Measurements from ENCODE around the gene KRTAP5-5. TPM values are rescaled to one million over a fixed set of nuclear protein-coding genes. Genes with fewer than 3 reads are reported as not detected.

KRTAP5-5 gene
- total RNA-seq, 2 experiments from 2014 or later = not detected

GRCh38 chr11:1619449-1619848, 10.1 kb upstream of the KRTAP5-5 start:
- peaks cover 5% of the 10 kb centered on the region for H3K4me1 Mint-ChIP-seq
- H3K9me3 Mint-ChIP-seq (ENCODE audit: low read depth) = no peaks in the 10 kb centered on the region
- DNase-seq (no peak), ATAC-seq (peak; percentile 49)
- no peaks in the 10 kb centered on the region for H3K36me3 Mint-ChIP-seq
- CTCF ChIA-PET = interaction anchor here (0.6 to 1.3 kb wide), 4 partner anchors 9 to 45 kb away, joined by 3 to 5 read pairs (median 4); partner anchors contain the start of gene KRTAP5-5
- peaks cover 19% of the 10 kb centered on the region for H3K27me3 Mint-ChIP-seq
- H3K27ac Mint-ChIP-seq = no peak overlapping the region
- no peak overlapping the region for H3K4me3 Mint-ChIP-seq

- Mint-ChIP-seq H3K36me3 (no peaks in the 10 kb centered on the region), H3K4me3 (no peak within 1 kb of the TSS), H3K27me3 (peaks cover 5% of the 10 kb centered on the region), H3K27ac (no peak within 1 kb of the TSS), H3K9me3 (ENCODE audit: low read depth) (no peaks in the 10 kb centered on the region), H3K4me1 (peaks cover 5% of the 10 kb centered on the region)
- CTCF ChIA-PET = interaction anchor here (1.1 to 1.9 kb wide), 2 partner anchors 9 to 13 kb away, joined by 3 to 5 read pairs; no protein-coding TSS in a partner anchor
- DNase-seq (no peak), ATAC-seq (no peak)
Measured at GRCh38 chr11:1622086-1622485, 7.5 kb upstream of the KRTAP5-5 start, which contains the start of gene KRTAP5-4. TSS of gene KRTAP5-4 (minus strand) at chr11:1622138. CDS start at chr11:1622093, 45 bp downstream.

DNA sequence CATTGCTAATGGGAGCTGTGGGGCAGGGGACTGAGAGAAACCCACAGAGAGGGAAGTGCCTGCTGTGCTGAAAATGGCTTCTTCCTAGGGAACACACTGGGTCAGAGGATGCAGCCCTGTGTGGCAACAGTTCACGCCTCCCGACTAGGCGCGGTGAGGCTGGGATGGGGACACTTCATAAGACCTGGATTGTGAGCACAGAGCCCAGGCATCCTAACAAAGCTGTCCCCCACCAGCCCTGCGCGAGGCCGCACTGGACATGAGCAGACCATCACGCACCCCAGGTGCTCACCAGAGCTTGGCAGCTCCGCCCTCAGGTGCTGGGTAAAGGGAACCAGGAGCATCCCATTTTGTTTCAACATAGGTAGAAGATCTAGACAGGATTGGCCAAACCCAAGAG, 5.9 kb upstream of the KRTAP5-5 start:
- DNase-seq (no peak), ATAC-seq (no peak)
- Mint-ChIP-seq H3K27me3 (peaks cover 10% of the 10 kb centered on the region), H3K36me3 (no peaks in the 10 kb centered on the region), H3K9me3 (ENCODE audit: low read depth) (no peaks in the 10 kb centered on the region), H3K27ac (no peak overlapping the region), H3K4me3 (no peak overlapping the region), H3K4me1 (peaks cover 5% of the 10 kb centered on the region)
- CTCF ChIA-PET = interaction anchor here (1.0 kb wide), 1 partner anchor 28 kb away, joined by 4 read pairs; no protein-coding TSS in a partner anchor

DNA sequence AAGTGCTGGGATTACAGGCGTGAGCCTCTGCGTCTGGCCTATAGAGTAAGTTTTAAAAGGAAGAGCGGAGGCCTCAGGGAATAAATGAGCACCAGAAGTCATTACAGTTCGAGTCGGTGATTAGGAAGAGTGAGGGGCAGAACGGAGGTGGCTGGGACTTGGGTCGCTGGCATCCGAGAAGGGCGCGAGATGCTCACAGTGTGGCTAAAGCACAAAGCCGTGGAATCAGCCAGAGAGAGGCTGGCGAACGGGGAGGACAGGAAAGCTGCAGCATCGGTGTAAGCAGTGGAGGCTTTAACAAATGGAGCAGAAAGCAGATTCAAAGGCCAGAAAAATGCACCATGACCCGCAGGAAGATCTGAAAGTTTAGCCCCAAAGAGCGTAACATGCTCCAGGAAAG, 5.0 kb upstream of the KRTAP5-5 start:
- Mint-ChIP-seq H3K9me3 (ENCODE audit: low read depth) (no peaks in the 10 kb centered on the region), H3K4me1 (peaks cover under 1% of the 10 kb centered on the region), H3K36me3 (no peaks in the 10 kb centered on the region), H3K27ac (no peak overlapping the region), H3K4me3 (no peak overlapping the region), H3K27me3 (peaks cover 13% of the 10 kb centered on the region)
- CTCF ChIA-PET = interaction anchor here (1.0 kb wide), 1 partner anchor 29 kb away, joined by 4 read pairs; no protein-coding TSS in a partner anchor
- DNase-seq (no peak), ATAC-seq (no peak)

- Mint-ChIP-seq H3K27me3 (peaks cover 13% of the 10 kb centered on the region), H3K4me3 (no peak overlapping the region), H3K36me3 (no peaks in the 10 kb centered on the region), H3K27ac (no peak overlapping the region), H3K9me3 (ENCODE audit: low read depth) (no peaks in the 10 kb centered on the region), H3K4me1 (no peaks in the 10 kb centered on the region)
- DNase-seq (no peak), ATAC-seq (no peak)
- CTCF ChIA-PET = interaction anchor here (1.7 kb wide), 1 partner anchor 68 kb away, joined by 5 read pairs; no protein-coding TSS in a partner anchor
Measured at GRCh38 chr11:1625541-1625940, 4.0 kb upstream of the KRTAP5-5 start.

- DNase-seq (peak; percentile 66), ATAC-seq (peak; percentile 90)
- CTCF ChIA-PET = interaction anchor here (0.6 to 3.1 kb wide), 10 partner anchors 9 to 171 kb away, joined by 3 to 13 read pairs (median 4); no protein-coding TSS in a partner anchor
- Mint-ChIP-seq H3K36me3 (no peaks in the 10 kb centered on the region), H3K4me3 (no peak overlapping the region), H3K9me3 (ENCODE audit: low read depth) (no peaks in the 10 kb centered on the region), H3K27me3 (peaks cover 28% of the 10 kb centered on the region), H3K27ac (no peak overlapping the region), H3K4me1 (peaks cover 6% of the 10 kb centered on the region)
Measured at GRCh38 chr11:1628506-1629325, 859 bp upstream of the KRTAP5-5 start.

DNA sequence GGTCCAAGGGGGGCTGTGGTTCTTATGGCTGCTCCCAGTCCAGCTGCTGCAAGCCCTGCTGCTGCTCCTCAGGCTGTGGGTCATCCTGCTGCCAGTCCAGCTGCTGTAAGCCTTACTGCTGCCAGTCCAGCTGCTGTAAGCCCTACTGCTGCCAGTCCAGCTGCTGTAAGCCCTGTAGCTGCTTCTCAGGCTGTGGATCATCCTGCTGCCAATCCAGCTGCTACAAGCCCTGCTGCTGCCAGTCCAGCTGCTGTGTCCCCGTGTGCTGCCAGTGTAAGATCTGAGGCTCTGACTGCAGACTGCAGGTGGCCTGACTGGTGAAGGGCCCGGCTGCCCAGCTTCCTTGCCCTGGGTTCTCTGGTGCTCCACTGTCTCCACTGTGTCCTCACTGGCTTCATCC, 696 bp downstream of the KRTAP5-5 start:
- Mint-ChIP-seq H3K27me3 (peaks cover 35% of the 10 kb centered on the region), H3K4me1 (peaks cover 6% of the 10 kb centered on the region), H3K27ac (no peak overlapping the region), H3K9me3 (ENCODE audit: low read depth) (no peaks in the 10 kb centered on the region), H3K36me3 (no peaks in the 10 kb centered on the region), H3K4me3 (no peak overlapping the region)
- CTCF ChIA-PET = interaction anchor here (1.3 to 1.6 kb wide), 5 partner anchors 8 to 55 kb away, joined by 4 to 7 read pairs (median 5); partner anchors contain the start of gene KRTAP5-4
- no peak for DNase-seq
- no peak for ATAC-seq

DNA sequence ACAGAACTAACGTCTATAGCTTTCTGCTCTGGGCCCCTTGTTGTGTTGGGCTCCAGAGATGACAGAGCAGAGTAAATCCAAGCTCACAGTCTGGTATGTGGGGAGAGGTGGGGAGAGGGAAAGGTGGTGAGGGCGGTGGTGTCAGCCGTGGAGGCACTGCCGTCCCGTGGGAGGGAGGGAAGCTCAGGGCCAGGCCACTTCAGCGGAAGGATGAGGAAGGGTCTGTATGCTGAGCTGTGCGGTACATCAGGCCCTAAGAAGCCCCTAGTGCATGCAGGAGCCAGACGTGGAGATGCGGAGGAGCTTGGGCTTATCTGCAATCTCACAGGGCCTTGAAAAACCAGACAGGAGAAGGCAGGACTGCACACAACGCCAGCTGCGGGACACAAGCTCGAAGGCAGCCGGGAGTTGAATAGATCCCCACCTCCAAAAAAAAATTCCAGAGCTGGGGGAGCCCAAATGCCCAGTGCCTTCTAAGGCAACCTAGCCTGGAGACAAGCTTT, 1.5 kb downstream of the KRTAP5-5 start:
- ATAC-seq (no peak), DNase-seq (no peak)
- CTCF ChIA-PET = interaction anchor here (1.2 to 1.6 kb wide), 6 partner anchors 8 to 56 kb away, joined by 3 to 7 read pairs (median 4); partner anchors contain the start of gene KRTAP5-4
- H3K4me1 Mint-ChIP-seq = peaks cover 6% of the 10 kb centered on the region
- H3K9me3 Mint-ChIP-seq (ENCODE audit: low read depth) = no peaks in the 10 kb centered on the region
- no peaks in the 10 kb centered on the region for H3K36me3 Mint-ChIP-seq
- H3K4me3 Mint-ChIP-seq = no peak overlapping the region
- H3K27me3 Mint-ChIP-seq = peaks cover 35% of the 10 kb centered on the region
- no peak overlapping the region for H3K27ac Mint-ChIP-seq

DNA sequence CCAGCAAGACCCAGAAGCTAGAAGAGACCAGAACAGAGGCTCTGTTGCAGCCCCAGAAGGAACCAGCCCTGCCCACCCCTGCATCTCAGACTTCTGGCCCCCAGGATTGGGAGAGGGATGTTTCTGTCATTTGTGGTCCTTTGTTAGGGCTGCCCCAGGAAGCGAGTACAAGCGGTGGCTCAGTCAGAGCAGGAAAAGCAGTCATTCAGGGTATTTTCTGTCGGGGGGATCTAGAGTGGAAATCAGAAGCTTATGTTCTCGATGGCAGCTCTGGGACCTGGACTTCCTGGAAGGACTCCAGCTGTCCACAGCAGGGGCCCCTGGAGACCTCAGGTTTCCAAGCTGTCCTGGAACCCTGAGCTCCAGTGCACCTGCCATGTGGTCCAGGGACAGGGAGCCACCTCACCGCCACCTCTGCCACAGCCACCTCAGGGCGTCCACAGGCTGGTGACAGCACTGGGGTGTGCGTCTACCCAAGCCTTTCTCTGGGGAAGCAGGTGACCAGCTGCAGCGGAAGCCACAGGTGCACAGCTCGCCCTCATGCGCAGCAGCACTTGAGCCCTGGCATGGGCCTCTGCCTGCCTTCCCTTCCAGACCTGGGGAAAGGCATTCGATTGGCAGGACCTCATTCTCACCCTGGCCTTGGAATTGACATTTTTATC, 2.6 kb downstream of the KRTAP5-5 start:
- H3K27ac Mint-ChIP-seq = no peak overlapping the region
- H3K4me1 Mint-ChIP-seq = peaks cover 6% of the 10 kb centered on the region
- ATAC-seq (no peak), DNase-seq (no peak)
- no peak overlapping the region for H3K4me3 Mint-ChIP-seq
- no peaks in the 10 kb centered on the region for H3K9me3 Mint-ChIP-seq (ENCODE audit: low read depth)
- no peaks in the 10 kb centered on the region for H3K36me3 Mint-ChIP-seq
- H3K27me3 Mint-ChIP-seq = peaks cover 33% of the 10 kb centered on the region
- CTCF ChIA-PET = interaction anchor here (0.7 to 1.1 kb wide), 3 partner anchors 14 to 86 kb away, joined by 3 read pairs; no protein-coding TSS in a partner anchor

- ATAC-seq = no peak
- H3K36me3 Mint-ChIP-seq = no peaks in the 10 kb centered on the region
- DNase-seq = no peak
- peaks cover 30% of the 10 kb centered on the region for H3K27me3 Mint-ChIP-seq
- H3K9me3 Mint-ChIP-seq (ENCODE audit: low read depth) = no peaks in the 10 kb centered on the region
- H3K4me3 Mint-ChIP-seq = no peak overlapping the region
- H3K27ac Mint-ChIP-seq = no peak overlapping the region
- CTCF ChIA-PET = interaction anchor here (1.2 to 1.6 kb wide), 2 partner anchors 12 to 248 kb away, joined by 3 read pairs; partner anchors contain the start of gene KRTAP5-4
- H3K4me1 Mint-ChIP-seq = peaks cover 6% of the 10 kb centered on the region
Measured at GRCh38 chr11:1633864-1634263, 4.3 kb downstream of the KRTAP5-5 start.

GRCh38 chr11:1636291-1636950, 6.8 kb downstream of the KRTAP5-5 start:
- Mint-ChIP-seq H3K4me1 (peaks cover 6% of the 10 kb centered on the region), H3K27ac (no peak overlapping the region), H3K27me3 (peaks cover 28% of the 10 kb centered on the region), H3K9me3 (ENCODE audit: low read depth) (no peaks in the 10 kb centered on the region), H3K4me3 (no peak overlapping the region), H3K36me3 (no peaks in the 10 kb centered on the region)
- CTCF ChIA-PET = no interaction called here
- ATAC-seq = no peak
- DNase-seq = no peak

DNA sequence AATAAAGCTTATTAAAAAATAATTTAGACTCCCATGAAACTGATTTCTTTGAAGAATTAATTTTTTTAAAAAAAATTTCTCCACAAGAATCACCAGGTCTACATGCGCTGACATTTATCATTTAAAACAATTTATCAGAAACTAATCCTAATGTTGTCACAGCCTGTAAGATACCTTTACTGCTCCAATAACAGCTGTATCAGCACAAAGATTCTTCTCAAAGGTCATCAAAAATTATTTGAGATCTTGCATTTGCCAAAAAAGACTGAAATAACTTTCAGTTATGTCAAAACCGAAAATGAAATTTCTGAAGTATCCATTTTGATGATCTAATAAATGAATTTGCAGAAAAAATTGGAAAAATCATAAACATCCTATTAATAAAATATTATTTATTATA, 8.1 kb downstream of the KRTAP5-5 start:
- peaks cover 20% of the 10 kb centered on the region for H3K27me3 Mint-ChIP-seq
- no peaks in the 10 kb centered on the region for H3K9me3 Mint-ChIP-seq (ENCODE audit: low read depth)
- no peak for DNase-seq
- no peaks in the 10 kb centered on the region for H3K36me3 Mint-ChIP-seq
- CTCF ChIA-PET = interaction anchor here (2.2 to 4.7 kb wide), 2 partner anchors 9 to 16 kb away, joined by 6 to 36 read pairs; no protein-coding TSS in a partner anchor
- no peak for ATAC-seq
- peaks cover 2% of the 10 kb centered on the region for H3K4me1 Mint-ChIP-seq
- no peak overlapping the region for H3K4me3 Mint-ChIP-seq
- H3K27ac Mint-ChIP-seq = no peak overlapping the region
